Fibroblast of villous mesenchyme (primary cell): ENCODE data around the gene KBTBD3. TPM values are rescaled to one million over a fixed set of nuclear protein-coding genes. Genes with fewer than 3 reads are reported as not detected.

Experiments
- DNase-seq: peaks from one replicate; pipeline ENCODE4 v3.0.0-alpha.2; 2010; ENCODE audit warnings: low read depth
- H3K4me3 ChIP-seq: 2 replicates; pipeline ENCODE4 v1.5.1; 2011; ENCODE audit warnings: low read depth, mild to moderate bottlenecking, low read length
- total RNA-seq: library from RNA; depleted of rRNA; stranded (reverse); fragments of >200 nt; gene quantifications from 2 replicates; pipeline ENCODE4 v1.2.3, GENCODE V29; 2012
- TF ChIP-seq, protein P1 (sequence below): IDR thresholded peaks from 2 replicates; pipeline ENCODE4 v1.5.1; 2012; ENCODE audit warnings: low read depth, mild to moderate bottlenecking, low read length; ENCODE audit not compliant: insufficient read depth

KBTBD3 gene
- total RNA-seq, 1 donor, result 3.9 TPM

DNA sequence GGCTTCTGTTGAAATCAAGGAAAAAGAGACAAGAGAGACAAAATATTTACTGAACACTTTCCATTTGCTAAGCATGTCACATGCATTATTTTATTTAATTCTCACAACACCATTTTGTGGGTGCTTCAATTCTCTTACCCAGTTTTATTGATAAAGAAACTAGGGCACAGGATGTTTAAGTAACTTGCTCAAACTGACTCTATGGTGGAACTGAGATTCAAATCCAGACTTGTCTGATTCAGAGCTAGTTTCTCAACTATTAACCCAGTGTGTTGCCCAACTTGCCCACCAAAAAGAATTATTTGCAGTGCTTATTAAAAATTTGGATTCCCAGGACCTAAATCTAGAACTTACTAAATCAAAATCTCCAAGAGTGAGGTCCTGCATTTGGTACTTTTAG is 33.6 kb downstream of the KBTBD3 start:
- no peak for DNase-seq

DNA sequence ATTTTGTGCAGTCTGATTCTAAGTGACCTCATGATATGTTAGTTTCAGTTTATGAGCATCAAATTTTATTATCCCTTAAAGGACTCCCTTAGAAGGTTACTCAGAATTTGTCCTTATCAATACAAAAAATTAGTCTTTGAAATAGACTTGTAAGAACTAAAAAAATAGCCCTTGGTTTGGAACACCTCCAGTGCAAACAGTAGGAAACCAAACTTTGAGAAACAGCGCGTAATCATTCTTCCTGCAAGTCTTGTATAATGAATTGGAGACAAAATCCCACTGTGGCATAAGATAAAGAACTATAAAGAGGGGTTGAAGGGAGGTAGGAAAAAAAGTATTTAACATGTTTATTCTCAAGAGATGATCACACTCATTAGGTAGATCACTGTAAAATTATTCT is 44.3 kb downstream of the KBTBD3 start:
- TF ChIP-seq, protein P1, sequence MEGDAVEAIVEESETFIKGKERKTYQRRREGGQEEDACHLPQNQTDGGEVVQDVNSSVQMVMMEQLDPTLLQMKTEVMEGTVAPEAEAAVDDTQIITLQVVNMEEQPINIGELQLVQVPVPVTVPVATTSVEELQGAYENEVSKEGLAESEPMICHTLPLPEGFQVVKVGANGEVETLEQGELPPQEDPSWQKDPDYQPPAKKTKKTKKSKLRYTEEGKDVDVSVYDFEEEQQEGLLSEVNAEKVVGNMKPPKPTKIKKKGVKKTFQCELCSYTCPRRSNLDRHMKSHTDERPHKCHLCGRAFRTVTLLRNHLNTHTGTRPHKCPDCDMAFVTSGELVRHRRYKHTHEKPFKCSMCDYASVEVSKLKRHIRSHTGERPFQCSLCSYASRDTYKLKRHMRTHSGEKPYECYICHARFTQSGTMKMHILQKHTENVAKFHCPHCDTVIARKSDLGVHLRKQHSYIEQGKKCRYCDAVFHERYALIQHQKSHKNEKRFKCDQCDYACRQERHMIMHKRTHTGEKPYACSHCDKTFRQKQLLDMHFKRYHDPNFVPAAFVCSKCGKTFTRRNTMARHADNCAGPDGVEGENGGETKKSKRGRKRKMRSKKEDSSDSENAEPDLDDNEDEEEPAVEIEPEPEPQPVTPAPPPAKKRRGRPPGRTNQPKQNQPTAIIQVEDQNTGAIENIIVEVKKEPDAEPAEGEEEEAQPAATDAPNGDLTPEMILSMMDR, result no peak
- H3K4me3 ChIP-seq, result no peak overlapping the region
- no peak for DNase-seq

More for the DNA sequence above, 33.6 kb downstream of the KBTBD3 start:
- H3K4me3 ChIP-seq, result no peak overlapping the region
- TF ChIP-seq, protein P1, result no peak

DNA sequence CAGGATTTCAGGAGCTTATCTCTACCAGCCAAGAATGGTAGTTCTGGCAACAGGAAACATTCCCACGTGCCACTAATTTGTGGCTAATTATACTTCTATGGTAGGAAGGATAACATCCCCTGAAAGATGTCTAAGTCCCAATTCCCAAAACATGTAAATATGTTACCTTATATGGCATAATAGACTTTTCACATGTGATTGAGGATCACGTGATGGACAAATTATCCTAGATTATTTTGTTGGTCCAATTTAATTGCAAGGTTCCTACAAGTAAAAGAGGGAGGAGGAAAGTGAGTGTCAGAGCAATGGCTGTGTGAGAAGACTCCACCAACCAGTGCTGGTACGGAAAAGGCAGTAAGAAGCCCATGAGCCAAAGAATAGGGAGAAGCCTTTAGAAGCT is 45.2 kb downstream of the KBTBD3 start:
- no peak overlapping the region for H3K4me3 ChIP-seq
- no peak for DNase-seq
- TF ChIP-seq, protein P1, result no peak

DNA sequence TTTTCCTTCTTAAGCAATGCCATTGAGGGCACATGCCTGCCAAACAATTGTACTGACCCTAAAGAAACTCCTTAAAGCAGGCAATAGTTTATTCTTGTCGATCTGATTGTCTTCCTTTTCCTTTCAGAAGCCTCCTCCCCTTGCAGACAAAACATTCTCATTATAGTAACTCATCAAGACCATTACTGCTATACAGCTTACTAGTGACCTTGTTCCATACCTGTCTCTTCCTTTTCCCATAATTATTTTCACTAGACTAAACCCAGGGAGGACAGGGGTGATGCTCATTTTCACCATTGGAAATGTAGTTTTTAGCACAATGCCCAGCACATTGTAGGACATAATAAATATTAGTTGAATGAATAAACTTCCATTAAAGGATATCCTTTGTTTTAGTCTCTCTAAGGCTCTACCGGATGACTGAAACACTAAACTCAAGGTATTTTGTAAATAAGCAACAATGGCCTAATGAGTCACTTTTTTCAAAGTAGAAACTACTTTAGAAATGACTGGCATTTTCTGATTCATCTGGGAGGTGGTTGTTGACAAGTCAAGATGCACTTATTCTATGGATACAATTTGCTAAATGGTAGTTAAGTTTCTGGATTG is 45.8 kb downstream of the KBTBD3 start:
- DNase-seq, result peak; percentile 18
- no peak overlapping the region for H3K4me3 ChIP-seq
- TF ChIP-seq, protein P1, result no peak

DNA sequence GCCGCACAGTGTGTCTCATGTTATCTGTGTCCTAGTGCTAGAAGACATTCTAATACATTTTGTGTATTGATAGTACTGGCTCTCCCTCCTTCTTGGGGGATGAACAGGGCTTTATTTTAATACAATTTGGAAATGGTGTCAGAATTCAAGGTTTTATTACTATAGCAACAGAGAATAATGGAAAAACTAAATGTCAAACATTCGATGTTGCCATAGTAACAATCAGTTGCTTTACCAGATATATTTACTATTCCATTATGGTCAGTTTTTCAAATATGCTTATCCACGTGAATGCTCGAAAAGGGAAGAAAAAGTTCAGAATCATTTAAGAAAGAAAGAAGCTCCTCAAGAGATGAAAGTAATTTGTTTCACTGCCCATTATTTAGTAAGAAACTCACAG is 46.5 kb downstream of the KBTBD3 start:
- no peak overlapping the region for H3K4me3 ChIP-seq
- no peak for DNase-seq
- TF ChIP-seq, protein P1, result no peak

DNA sequence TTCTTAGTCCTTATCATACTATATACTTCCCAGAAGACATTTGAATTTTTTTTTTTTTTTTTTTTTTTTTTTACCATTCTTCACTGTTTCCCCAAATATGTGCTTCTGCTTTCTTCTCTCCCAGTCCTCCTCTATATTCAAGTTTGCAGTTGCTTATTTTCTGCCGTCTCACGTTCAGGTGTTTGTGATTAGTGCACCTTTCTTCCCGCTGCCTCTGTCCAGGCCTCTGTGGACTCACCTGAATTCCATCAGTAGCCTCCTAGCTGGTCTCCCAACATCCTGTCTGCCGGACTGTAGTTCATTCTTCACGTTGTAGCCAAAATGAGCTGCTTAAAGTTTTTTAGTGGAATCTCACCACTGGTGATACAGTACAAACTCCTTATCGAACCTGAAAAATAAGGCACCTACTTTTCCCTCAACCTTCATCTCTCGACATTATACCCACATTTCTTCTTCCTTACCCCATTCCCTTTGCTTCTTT is 54.3 kb downstream of the KBTBD3 start:
- no peak for DNase-seq
- TF ChIP-seq, protein P1, result no peak
- H3K4me3 ChIP-seq, result peak overlapping the region; percentile 94
